HCT116 (cell line): ENCODE data around the gene TMEM9B. TPM values are rescaled to one million over a fixed set of nuclear protein-coding genes. Genes with fewer than 3 reads are reported as not detected.

ENCODE experiments used
- ATAC-seq: fragments of 200-7000 bp; cut with Tn5 transposase; 2 replicates; pipeline ENCODE4 v1.9.1; 2020; ENCODE audit warnings: mild to moderate bottlenecking, moderate library complexity
- BruUV-seq: library from RNA; stranded (reverse); fragments of 400-500 nt; replicated peaks from 2 replicates; lab custom pipeline; 2021; lab: Mats Ljungman, UMichigan
- CTCF ChIA-PET: fragments of 300-600 bp; sonication (Branson Sonifier 250); formaldehyde crosslinking; loops from one replicate; lab custom pipeline; 2021; ENCODE audit warnings: antibody characterized with exemption; lab: Charles Lee
- POLR2A ChIA-PET: fragments of 300-600, 350-600 bp; sonication (Branson Sonifier 250); formaldehyde crosslinking; loops from one replicate; lab custom pipeline; 2021; ENCODE audit warnings: antibody characterized with exemption; lab: Charles Lee
- RAD21 ChIA-PET, 2 experiments: fragments of 300-600 bp; sonication (Branson Sonifier 250); formaldehyde crosslinking; loops; one replicate each; lab custom pipeline; 2023; ENCODE audit warnings: low total read pairs in 2 of 2; ENCODE audit not compliant: uncharacterized antibody in 2 of 2, unreplicated experiment in 2 of 2, low non-redundant PET in 1 of 2; lab: Charles Lee
- DNase-seq: peaks from one replicate; pipeline ENCODE4 v3.0.0-alpha.2; 2010; ENCODE audit warnings: low read depth, low spot score
- H2AFZ ChIP-seq: fragments of 200-600 bp; shearing (Covaris generic), sonication (generic); 2 replicates; pipeline ENCODE4 v1.6.1; 2017; ENCODE audit warnings: low read depth, mixed run types, mixed read lengths, antibody characterized with exemption, low read length; ENCODE audit not compliant: poor library complexity, severe bottlenecking
- H3K27ac ChIP-seq: 2 replicates; pipeline ENCODE4 v1.5.1; 2012; ENCODE audit warnings: low read depth, low read length
- H3K27me3 ChIP-seq: fragments of 200-600 bp; sonication (generic); 2 replicates; pipeline ENCODE4 v1.6.1; 2016; ENCODE audit warnings: mixed run types, low read length, mixed read lengths; ENCODE audit not compliant: insufficient read depth
- H3K36me3 ChIP-seq, 2 experiments: fragments of 200-500 bp in 1 of 2; fragments of 200-600 bp in 1 of 2; sonication (Bioruptor generic) in 1 of 2; sonication (generic) in 1 of 2; 2 replicates each; pipeline versions ENCODE4 v1.5.1 to v1.6.1; 2014 to 2016; ENCODE audit warnings: low read length in 2 of 2, inconsistent platforms in 1 of 2, mixed read lengths in 1 of 2, mixed run types in 1 of 2; ENCODE audit not compliant: insufficient read depth in 2 of 2, control insufficient read depth in 1 of 2
- H3K4me1 ChIP-seq, 2 experiments: fragments of 200-600 bp in 1 of 2; sonication (generic) in 1 of 2; 2 replicates each; pipeline versions ENCODE4 v1.5.1 to v1.6.1; 2012 to 2017; ENCODE audit warnings: low read length in 2 of 2, inconsistent platforms in 1 of 2, mild to moderate bottlenecking in 1 of 2, mixed read lengths in 1 of 2, mixed run types in 1 of 2, moderate library complexity in 1 of 2; ENCODE audit not compliant: insufficient read depth in 2 of 2, control insufficient read depth in 1 of 2
- H3K4me2 ChIP-seq: fragments of 200-600 bp; sonication (generic); 2 replicates; pipeline ENCODE4 v1.6.1; 2017; ENCODE audit warnings: mixed run types, low read length, mixed read lengths
- H3K4me3 ChIP-seq, 2 experiments: fragments of 200-600 bp in 1 of 2; sonication (generic) in 1 of 2; replicated peaks in 1 of 2; 2 replicates each; pipeline ENCODE4 v1.5.1; 2011 to 2016; ENCODE audit warnings: low read length in 2 of 2, control low read depth in 1 of 2, low read depth in 1 of 2, mild to moderate bottlenecking in 1 of 2, mixed read lengths in 1 of 2, mixed run types in 1 of 2
- H3K79me2 ChIP-seq: fragments of 200-600 bp; sonication (generic); 2 replicates; pipeline ENCODE4 v1.6.1; 2017; ENCODE audit warnings: mild to moderate bottlenecking, mixed run types, low read length, moderate library complexity, mixed read lengths; ENCODE audit not compliant: insufficient read depth
- H3K9ac ChIP-seq: fragments of 200-600 bp; sonication (generic); 2 replicates; pipeline ENCODE4 v1.6.1; 2016; ENCODE audit warnings: low read length, mixed read lengths
- H3K9me2 ChIP-seq: fragments of 200-600 bp; sonication (generic), shearing (Covaris generic); 2 replicates; pipeline ENCODE4 v1.6.1; 2017; ENCODE audit warnings: mixed run types, mild to moderate bottlenecking, moderate library complexity; ENCODE audit not compliant: insufficient read depth
- H3K9me3 ChIP-seq, 2 experiments: fragments of 200-500 bp in 1 of 2; fragments of 200-600 bp in 1 of 2; sonication (Bioruptor generic) in 1 of 2; sonication (generic) in 1 of 2; 2 replicates each; pipeline ENCODE4 v1.6.1; 2014 to 2017; ENCODE audit warnings: low read length in 2 of 2, mixed read lengths in 2 of 2, inconsistent platforms in 1 of 2, low read depth in 1 of 2, mild to moderate bottlenecking in 1 of 2, mixed run types in 1 of 2, moderate library complexity in 1 of 2; ENCODE audit not compliant: control insufficient read depth in 1 of 2, insufficient read depth in 1 of 2
- H4K20me1 ChIP-seq: fragments of 200-600 bp; sonication (generic), shearing (Covaris generic); 2 replicates; pipeline ENCODE4 v1.6.1; 2017; ENCODE audit warnings: mixed run types, mild to moderate bottlenecking, moderate library complexity; ENCODE audit not compliant: insufficient read depth
- CBX3 ChIP-seq: IDR thresholded peaks from 2 replicates; pipeline ENCODE4 v1.6.1; 2012; ENCODE audit warnings: low read depth
- CEBPB ChIP-seq: IDR thresholded peaks from 2 replicates; pipeline ENCODE4 v1.6.1; 2012; ENCODE audit warnings: low read depth
- EGR1 ChIP-seq: IDR thresholded peaks from 2 replicates; pipeline ENCODE4 v1.6.1; 2012; ENCODE audit warnings: low read depth
- ELF1 ChIP-seq: IDR thresholded peaks from 2 replicates; pipeline ENCODE4 v1.6.1; 2012; ENCODE audit warnings: low read depth, borderline replicate concordance
- EZH2 ChIP-seq: fragments of 200-600 bp; sonication (generic); IDR thresholded peaks from 2 replicates; pipeline ENCODE4 v1.6.1; 2017; ENCODE audit warnings: antibody characterized with exemption, mixed run types
- MAX ChIP-seq: IDR thresholded peaks from 2 replicates; pipeline ENCODE4 v1.6.1; 2012
- RAD21 ChIP-seq: IDR thresholded peaks from 2 replicates; pipeline ENCODE4 v1.6.1; 2012; ENCODE audit warnings: low read depth, mild to moderate bottlenecking
- REST ChIP-seq: IDR thresholded peaks from 2 replicates; pipeline ENCODE4 v1.6.1; 2012; ENCODE audit warnings: low read depth
- SIN3A ChIP-seq: IDR thresholded peaks from 2 replicates; pipeline ENCODE4 v1.6.1; 2012; ENCODE audit warnings: low read depth
- SP1 ChIP-seq: IDR thresholded peaks from 2 replicates; pipeline ENCODE4 v1.6.1; 2012; ENCODE audit warnings: low read depth
- SRF ChIP-seq: IDR thresholded peaks from 2 replicates; pipeline ENCODE4 v1.6.1; 2012; ENCODE audit warnings: low read depth
- YY1 ChIP-seq: IDR thresholded peaks from 2 replicates; pipeline ENCODE4 v1.6.1; 2011; ENCODE audit warnings: low read length, low read depth, moderate library complexity, mild to moderate bottlenecking; ENCODE audit not compliant: insufficient replicate concordance; ENCODE audit errors: extremely low read depth
- ZBTB33 ChIP-seq: IDR thresholded peaks from 2 replicates; pipeline ENCODE4 v1.6.1; 2011; ENCODE audit warnings: mild to moderate bottlenecking, low read length, moderate library complexity; ENCODE audit not compliant: insufficient replicate concordance; ENCODE audit errors: extremely low read depth
- ZFX ChIP-seq: fragments of 450-650 bp; IDR thresholded peaks from 2 replicates; pipeline ENCODE4 v1.6.1; 2017
- intact Hi-C: fragments of 100-400 bp; cut with micrococcal nuclease; formaldehyde crosslinking; loops from 2 replicates; pipeline ENCODE4 v1.10.0; 2022
- total RNA-seq: library from RNA; stranded (reverse); gene quantifications from one replicate; pipeline ENCODE4 v1.2.1, GENCODE V29; 2021; ENCODE audit not compliant: unreplicated experiment

TMEM9B gene
- total RNA-seq, 1 experiment from 2014 or later, result 26.8 TPM

- TF ChIP-seq ZBTB33, result no peak
- TF ChIP-seq ZFX, result peak; percentile 99
- TF ChIP-seq RAD21, result no peak
- peak; percentile 87 for TF ChIP-seq MAX
- no peak for TF ChIP-seq CEBPB
- TF ChIP-seq, all 23 proteins: peak for 11
These were observed at the start of gene TMEM9B (continued) for GRCh38 chr11:8964324-8965320.

- no peaks in the 10 kb centered on the region for H3K36me3 ChIP-seq
- H3K9me3 ChIP-seq, result no peaks in the 10 kb centered on the region
- H4K20me1 ChIP-seq, result no peaks in the 10 kb centered on the region
- no peak overlapping the region for H2AFZ ChIP-seq
- no peak for DNase-seq
- H3K4me2 ChIP-seq, result no peak overlapping the region
- no peak for ATAC-seq
- no peak overlapping the region for H3K27ac ChIP-seq
- no peak for TF ChIP-seq MAX
- TF ChIP-seq YY1, result no peak
- no peak for TF ChIP-seq EGR1
- TF ChIP-seq ELF1, result no peak
- TF ChIP-seq SRF, result no peak
- no peak for TF ChIP-seq EZH2
- TF ChIP-seq SIN3A, result no peak
- no peak for TF ChIP-seq CEBPB
- no peak for TF ChIP-seq REST
- no peak for TF ChIP-seq ZFX
- no peak for TF ChIP-seq CBX3
- no peak for TF ChIP-seq RAD21
- no peak for TF ChIP-seq SP1
- ChIA-PET RAD21 (no interaction called here), CTCF (interaction anchor here (0.9 kb wide), 2 partner anchors 125 to 493 kb away, joined by 3 to 5 read pairs; no protein-coding TSS in a partner anchor), POLR2A (no interaction called here)
- H3K4me1 ChIP-seq, result 0 out of 4 replicates have a peak, but pooled peaks cover 0 to 2% of the 10 kb centered on the region in 2 experiments
- H3K27me3 ChIP-seq, result no peaks in the 10 kb centered on the region
- no TSS peak for BruUV-seq
- H3K9ac ChIP-seq, result no peak overlapping the region
- no peaks in the 10 kb centered on the region for H3K79me2 ChIP-seq
- no peak overlapping the region for H3K4me3 ChIP-seq
- intact Hi-C loops, result no loop called here
- H3K9me2 ChIP-seq, result no peaks in the 10 kb centered on the region
These were observed 49.1 kb upstream of the TMEM9B start for GRCh38 chr11:9013373-9013772.
